GM18951 (cell line): ENCODE results near the gene DDX56.

Experiments
- POLR2A ChIP-seq: IDR thresholded peaks from 4 replicates; pipeline ENCODE4 v1.6.1; 2011; ENCODE audit warnings: mild to moderate bottlenecking; ENCODE audit not compliant: insufficient read length, insufficient read depth; ENCODE audit errors: extremely low read depth
- in situ Hi-C: fragments of 300-500 bp; cut with MboI; formaldehyde crosslinking; loops from one replicate; pipeline ENCODE4 v1.12.0; 2022; ENCODE audit warnings: low sequenced_read_pairs, mixed read lengths, inconsistent platforms; ENCODE audit not compliant: unreplicated experiment

The DDX56 gene, protein sequence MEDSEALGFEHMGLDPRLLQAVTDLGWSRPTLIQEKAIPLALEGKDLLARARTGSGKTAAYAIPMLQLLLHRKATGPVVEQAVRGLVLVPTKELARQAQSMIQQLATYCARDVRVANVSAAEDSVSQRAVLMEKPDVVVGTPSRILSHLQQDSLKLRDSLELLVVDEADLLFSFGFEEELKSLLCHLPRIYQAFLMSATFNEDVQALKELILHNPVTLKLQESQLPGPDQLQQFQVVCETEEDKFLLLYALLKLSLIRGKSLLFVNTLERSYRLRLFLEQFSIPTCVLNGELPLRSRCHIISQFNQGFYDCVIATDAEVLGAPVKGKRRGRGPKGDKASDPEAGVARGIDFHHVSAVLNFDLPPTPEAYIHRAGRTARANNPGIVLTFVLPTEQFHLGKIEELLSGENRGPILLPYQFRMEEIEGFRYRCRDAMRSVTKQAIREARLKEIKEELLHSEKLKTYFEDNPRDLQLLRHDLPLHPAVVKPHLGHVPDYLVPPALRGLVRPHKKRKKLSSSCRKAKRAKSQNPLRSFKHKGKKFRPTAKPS

DNA sequence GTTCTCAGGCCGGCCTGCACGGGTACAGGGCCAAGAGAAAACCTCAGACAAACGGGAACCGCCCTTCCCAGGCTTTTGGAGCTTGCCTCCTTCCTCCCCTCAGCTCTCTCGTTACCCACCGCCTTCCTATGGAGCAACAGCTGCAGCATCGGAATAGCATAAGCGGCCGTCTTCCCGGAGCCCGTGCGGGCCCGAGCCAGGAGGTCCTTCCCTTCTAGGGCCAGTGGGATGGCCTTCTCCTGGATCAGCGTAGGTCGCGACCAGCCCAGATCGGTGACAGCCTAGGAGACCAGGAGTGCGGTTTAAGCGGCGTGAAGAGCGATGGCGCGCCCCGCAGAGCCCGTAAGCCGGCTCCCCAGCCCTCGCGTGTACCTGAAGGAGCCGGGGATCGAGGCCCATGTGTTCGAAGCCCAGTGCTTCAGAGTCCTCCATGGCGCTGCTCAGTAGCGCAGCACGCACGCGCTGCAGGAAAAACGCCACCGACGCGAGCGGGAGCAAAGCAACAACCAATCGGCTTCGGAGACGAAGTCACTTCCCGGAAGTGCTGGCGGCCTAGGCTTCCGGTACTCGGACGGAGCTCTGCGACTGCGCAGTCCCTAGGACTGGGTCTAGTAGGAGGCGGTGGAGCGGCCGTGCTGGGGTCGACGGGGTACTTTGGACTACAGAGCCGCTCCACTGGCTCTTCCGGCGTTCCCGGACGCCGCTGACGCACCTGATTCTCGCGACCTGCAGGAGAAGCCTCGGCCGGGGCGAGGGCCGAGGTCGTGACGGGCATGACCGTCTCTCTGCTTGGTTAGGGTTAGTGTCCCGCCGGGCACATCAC, at the start of gene DDX56:
TSS of gene DDX56 (minus strand) at position 445 of the 823 bp plus-strand sequence. CDS start at position 432, 13 bp downstream.
- peak; percentile 98 for TF ChIP-seq POLR2A
- in situ Hi-C loops: no loop called here

- in situ Hi-C loops: no loop called here
- TF ChIP-seq POLR2A: no peak
Measured at GRCh38 chr7:44622342-44623151, 48.8 kb upstream of the DDX56 start.

DNA sequence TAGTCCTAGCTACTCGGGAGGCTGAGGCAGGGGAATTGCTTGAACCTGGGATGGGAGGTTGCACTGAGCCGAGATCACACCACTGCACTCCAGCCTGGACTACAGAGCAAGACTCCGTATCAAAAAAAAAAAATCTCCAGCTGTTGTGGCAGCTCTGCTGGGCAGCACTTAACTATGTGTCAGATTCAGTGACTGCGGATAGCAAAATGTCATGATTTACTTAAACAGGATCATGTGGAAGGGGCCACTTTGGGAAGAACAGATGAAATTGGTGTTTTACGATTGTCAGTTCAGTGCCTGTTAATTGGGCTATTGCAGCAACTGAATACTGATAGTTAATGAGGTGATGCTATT, 48.0 kb upstream of the DDX56 start:
- TF ChIP-seq POLR2A: no peak
- in situ Hi-C loops: no loop called here

GRCh38 chr7:44621034-44621749, 47.5 kb upstream of the DDX56 start:
- no peak for TF ChIP-seq POLR2A
- in situ Hi-C loops: no loop called here

- TF ChIP-seq POLR2A: no peak
- in situ Hi-C loops: no loop called here
Measured at GRCh38 chr7:44618753-44619152, 45.0 kb upstream of the DDX56 start.

DNA sequence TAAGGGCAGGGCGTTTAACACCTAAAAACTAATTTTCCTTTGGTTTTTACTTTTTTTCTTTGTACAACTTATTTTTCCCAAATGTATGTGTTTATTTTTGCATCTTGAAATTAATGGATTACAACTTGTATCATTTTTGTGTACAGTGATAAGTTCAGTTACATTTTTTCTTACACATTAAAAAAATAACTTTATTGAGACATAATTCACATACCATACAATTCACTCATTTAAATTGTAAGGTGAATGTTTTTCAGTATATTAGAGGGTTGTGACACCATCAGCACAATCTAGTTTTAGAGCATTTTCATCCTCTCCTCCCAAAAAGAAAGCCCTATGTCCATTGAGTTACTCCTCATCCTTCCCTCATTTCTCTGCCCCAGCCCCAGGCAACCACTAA, 44.3 kb upstream of the DDX56 start:
- no peak for TF ChIP-seq POLR2A

GRCh38 chr7:44617225-44617890, 43.6 kb upstream of the DDX56 start:
- in situ Hi-C loops: no loop called here

More for the DNA sequence above, 44.3 kb upstream of the DDX56 start:
- in situ Hi-C loops: no loop called here

DNA sequence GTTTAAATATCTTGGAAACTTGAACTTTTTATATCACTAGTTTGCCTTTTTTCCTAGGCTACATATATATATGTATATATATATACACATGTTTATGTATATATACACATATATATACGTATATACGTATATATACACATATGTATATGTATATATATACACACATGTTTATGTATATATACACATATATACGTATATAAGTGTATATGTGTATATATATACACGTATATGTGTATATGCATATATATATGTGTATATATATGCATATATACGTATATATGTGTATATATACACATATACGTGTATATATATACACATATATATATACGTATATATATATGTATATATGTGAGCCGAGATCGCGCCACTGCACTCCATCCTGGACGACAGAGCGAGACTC, 42.8 kb upstream of the DDX56 start:
- no peak for TF ChIP-seq POLR2A
- in situ Hi-C loops: no loop called here

More at GRCh38 chr7:44617225-44617890, 43.6 kb upstream of the DDX56 start:
- TF ChIP-seq POLR2A: no peak

DNA sequence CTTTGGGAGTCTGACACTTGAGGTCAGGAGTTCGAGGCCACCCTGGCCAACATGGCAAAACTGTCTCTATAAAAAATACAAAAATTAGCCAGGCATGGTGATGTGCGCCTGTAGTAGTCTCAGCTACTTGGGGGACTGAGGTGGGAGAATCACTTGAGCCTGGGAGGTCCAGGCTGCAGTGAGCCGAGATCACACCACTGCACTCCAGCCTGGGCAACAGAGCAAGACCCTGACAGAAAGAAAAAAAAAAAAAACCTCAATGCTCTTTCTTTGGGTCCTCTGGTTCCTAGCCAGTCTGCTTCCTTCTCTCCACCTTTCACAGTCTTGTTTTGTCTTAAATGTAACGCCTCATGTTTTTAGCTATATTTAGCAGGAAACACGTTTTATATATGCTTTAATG, 42.1 kb upstream of the DDX56 start:
- no peak for TF ChIP-seq POLR2A
- in situ Hi-C loops: no loop called here

- no peak for TF ChIP-seq POLR2A
- in situ Hi-C loops: no loop called here
Measured at GRCh38 chr7:44615149-44615611, 41.5 kb upstream of the DDX56 start.

- no peak for TF ChIP-seq POLR2A
- in situ Hi-C loops: no loop called here
Measured at GRCh38 chr7:44609829-44610228, 36.1 kb upstream of the DDX56 start.
